OCI-LY7 (cell line): ENCODE measurements around the gene ELAVL4.

Source experiments
- EZH2phosphoT487 ChIP-seq: fragments of 200-600 bp; sonication (generic); IDR thresholded peaks from 2 replicates; pipeline ENCODE4 v1.6.1; 2018; ENCODE audit warnings: low read depth, borderline replicate concordance, mild to moderate bottlenecking, mixed run types, antibody characterized with exemption, low read length, moderate library complexity, mixed read lengths
- TF ChIP-seq, protein P1 (sequence below): fragments of 200-600 bp; sonication (generic); conservative IDR thresholded peaks from 2 replicates; pipeline ENCODE4 v1.5.1; 2014; ENCODE audit warnings: mild to moderate bottlenecking, antibody characterized with exemption, low read length, moderate library complexity, mixed read lengths

DNA sequence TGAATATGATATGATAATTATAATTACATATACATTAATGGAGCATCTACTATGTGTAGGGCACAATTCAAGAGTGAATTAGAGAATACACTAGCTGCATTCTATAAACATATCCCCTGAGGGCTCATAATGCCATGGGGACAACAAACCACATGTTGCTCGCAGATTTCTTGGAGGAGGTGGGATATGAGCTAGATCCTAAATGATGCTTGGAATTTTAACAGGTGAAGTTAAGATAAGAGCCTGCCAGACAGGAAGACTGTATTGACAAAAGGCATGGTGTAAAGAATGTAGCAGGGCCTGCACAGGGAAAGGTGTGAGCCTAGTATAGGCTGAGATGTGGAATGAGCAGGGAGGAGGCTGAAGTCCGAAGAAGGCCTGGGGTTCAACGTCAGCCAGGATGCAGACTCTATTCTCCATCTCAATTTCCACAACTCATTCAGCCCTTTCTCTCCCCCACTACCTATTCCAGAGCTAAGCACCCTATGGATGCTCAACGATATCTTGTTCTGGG is 120.2 kb downstream of the ELAVL4 start:
- TF ChIP-seq, protein P1, sequence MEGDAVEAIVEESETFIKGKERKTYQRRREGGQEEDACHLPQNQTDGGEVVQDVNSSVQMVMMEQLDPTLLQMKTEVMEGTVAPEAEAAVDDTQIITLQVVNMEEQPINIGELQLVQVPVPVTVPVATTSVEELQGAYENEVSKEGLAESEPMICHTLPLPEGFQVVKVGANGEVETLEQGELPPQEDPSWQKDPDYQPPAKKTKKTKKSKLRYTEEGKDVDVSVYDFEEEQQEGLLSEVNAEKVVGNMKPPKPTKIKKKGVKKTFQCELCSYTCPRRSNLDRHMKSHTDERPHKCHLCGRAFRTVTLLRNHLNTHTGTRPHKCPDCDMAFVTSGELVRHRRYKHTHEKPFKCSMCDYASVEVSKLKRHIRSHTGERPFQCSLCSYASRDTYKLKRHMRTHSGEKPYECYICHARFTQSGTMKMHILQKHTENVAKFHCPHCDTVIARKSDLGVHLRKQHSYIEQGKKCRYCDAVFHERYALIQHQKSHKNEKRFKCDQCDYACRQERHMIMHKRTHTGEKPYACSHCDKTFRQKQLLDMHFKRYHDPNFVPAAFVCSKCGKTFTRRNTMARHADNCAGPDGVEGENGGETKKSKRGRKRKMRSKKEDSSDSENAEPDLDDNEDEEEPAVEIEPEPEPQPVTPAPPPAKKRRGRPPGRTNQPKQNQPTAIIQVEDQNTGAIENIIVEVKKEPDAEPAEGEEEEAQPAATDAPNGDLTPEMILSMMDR = no peak
- no peak for TF ChIP-seq EZH2phosphoT487
